ENCODE measurements around the gene HOXC9. TPM values are rescaled to one million over a fixed set of nuclear protein-coding genes. Genes with fewer than 3 reads are reported as not detected.

HOXC9 gene
- total and polyA plus RNA-seq, 2 of the 8 experiments (the other 6 are each of a cell fraction or from before 2014, with no cell fraction given) = not detected

DNA sequence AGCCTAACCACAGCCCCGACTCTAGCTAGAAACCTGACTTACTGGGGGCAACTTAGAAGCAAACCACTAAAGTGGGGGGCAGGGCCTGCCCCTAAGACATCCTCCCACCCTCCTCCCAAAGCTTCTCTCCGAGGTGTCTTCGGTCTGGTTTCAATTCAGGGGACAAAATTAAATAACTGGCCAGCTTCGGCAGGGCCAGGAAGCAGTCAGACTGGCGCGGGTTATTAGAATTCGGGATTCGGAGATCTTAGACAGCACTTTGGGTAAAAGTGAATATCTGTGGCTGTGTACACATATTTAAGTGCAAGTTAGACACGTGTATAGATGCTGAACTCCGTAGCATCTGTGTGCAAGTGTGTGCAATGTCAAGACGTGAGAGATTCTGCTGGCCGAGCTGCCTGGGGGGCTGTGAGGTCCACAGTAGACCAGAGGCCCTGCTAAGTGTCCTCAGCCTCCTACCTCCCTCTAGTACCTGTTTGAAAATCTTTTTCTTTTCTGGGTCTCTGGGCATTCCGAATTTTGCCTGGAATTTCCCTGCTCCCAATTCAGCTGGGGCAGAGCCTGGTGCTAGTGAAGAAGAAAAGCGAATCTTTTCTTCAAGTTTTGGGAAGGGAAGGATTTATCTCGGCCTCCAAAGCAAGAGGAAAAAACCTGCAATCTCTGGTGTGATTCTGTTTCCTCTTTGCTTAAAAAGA is 19.0 kb upstream of the HOXC9 start:
- Histone ChIP-seq H3K23ac (ENCODE audit: insufficient read length) (no peak overlapping the region), H3K18ac (ENCODE audit: extremely low read depth, low read length) (no peak overlapping the region), H3K23me2 (ENCODE audit: low read depth, low read length) (no peaks in the 10 kb centered on the region; the same call in 1 of the 2 replicates), H4K91ac (replicated peaks; ENCODE audit: insufficient read length, low read length) (no peak overlapping the region), H2BK12ac (ENCODE audit: low read depth, low read length) (no peak overlapping the region), H4K20me1 (replicated peaks in 1 of 2; ENCODE audit: control insufficient read depth in 1 of 2, insufficient read depth in 2 of 2, low read length in 2 of 2) (peaks cover 16 to 23% of the 10 kb centered on the region in 2 experiments), H3K27ac (ENCODE audit: low read depth, low read length) (no peak overlapping the region), H3K56ac (replicated peaks; ENCODE audit: insufficient read length, low read depth, low read length) (no peak overlapping the region), H3K4me3 (ENCODE audit: extremely low read depth in 1 of 4, insufficient read depth in 2 of 4, low read depth in 3 of 4, low read length in 4 of 4) (no peak overlapping the region), H3K14ac (ENCODE audit: insufficient read length) (no peak overlapping the region), H3K27me3 (replicated peaks in 1 of 4; ENCODE audit: control insufficient read depth in 3 of 4, extremely low read depth in 1 of 4, insufficient read depth in 3 of 4, low read length in 3 of 4) (peaks cover 91 to 99% (median 97%) of the 10 kb centered on the region in 4 experiments), H3K79me2 (ENCODE audit: control insufficient read depth in 1 of 2, insufficient read depth in 2 of 2, low read length in 2 of 2) (no peaks in the 10 kb centered on the region), H2BK5ac (ENCODE audit: low read depth, low read length) (no peak overlapping the region), H2BK20ac (ENCODE audit: low read length) (no peak overlapping the region), H3K4me1 (replicated peaks in 1 of 4; ENCODE audit: control insufficient read depth in 3 of 4, insufficient read depth in 4 of 4, low read length in 3 of 4) (peaks cover 0 to 6% (median 2%) of the 10 kb centered on the region in 4 experiments; a peak in 4 of 7 replicates), H3K4me2 (ENCODE audit: insufficient read depth in 1 of 2, low read depth in 2 of 2, low read length in 2 of 2) (no peak overlapping the region), H3K9me3 (ENCODE audit: insufficient read depth in 2 of 2, low read depth in 1 of 2, low read length in 1 of 2) (peaks cover 0 to 7% of the 10 kb centered on the region in 2 experiments; a peak in 1 of 4 replicates), H3K9ac (replicated peaks in 1 of 4; ENCODE audit: extremely low read depth in 1 of 4, low read depth in 3 of 4, low read length in 3 of 4) (no peak overlapping the region), H3K4ac (replicated peaks; ENCODE audit: insufficient read length, low read depth, low read length) (no peak overlapping the region), H3K36me3 (ENCODE audit: control insufficient read depth in 2 of 4, insufficient read depth in 4 of 4, low read length in 3 of 4) (peaks cover 0 to 6% (median 0%) of the 10 kb centered on the region in 4 experiments; a peak in 1 of 8 replicates), H2AK5ac (ENCODE audit: low read depth, low read length) (no peak overlapping the region), H3K79me1 (ENCODE audit: low read depth, low read length) (no peaks in the 10 kb centered on the region), H2BK15ac (ENCODE audit: low read length) (no peak overlapping the region), H2AFZ (ENCODE audit: low read length) (no peak overlapping the region), H2BK120ac (replicated peaks; ENCODE audit: low read depth, low read length) (no peak overlapping the region), H4K8ac (ENCODE audit: extremely low read depth, insufficient read depth, low read length) (no peak overlapping the region), H4K5ac (ENCODE audit: insufficient read length, low read depth, low read length) (no peak overlapping the region)
- TF ChIP-seq EZH2 (IDR thresholded peaks at IDR 0.05; ENCODE audit: low read depth, low read length, severe bottlenecking) (peak; percentile 50), SUZ12 (IDR thresholded peaks at IDR 0.05; ENCODE audit: low read length) (peak; percentile 45), RBBP5 (IDR thresholded peaks at IDR 0.05; ENCODE audit: borderline replicate concordance, low read depth, low read length) (no peak), RNF2 (IDR thresholded peaks at IDR 0.05; ENCODE audit: borderline replicate concordance, low read depth, low read length, missing control alignments, poor library complexity, severe bottlenecking) (peak; percentile 75)
- no peak for DNase-seq (ENCODE audit: low read depth in 1 of 2, low spot score in 2 of 2)
- FAIRE-seq = no peak
- POLR2A ChIA-PET (ENCODE audit: partially characterized antibody) = no interaction called here
- WGBS, 2 experiments (ENCODE audit: extremely low coverage in 1 of 2, insufficient coverage in 1 of 2, insufficient read length in 1 of 2, insufficient replicate concordance in 2 of 2, low coverage in 1 of 2, low lambda C conversion rate in 2 of 2, missing lambda C conversion rate in 1 of 2) = 38% methylated on average over 15 of the region's 15 CpGs; no CpG with 5 or more reads in 1 of the 2 experiments
- CTCF ChIA-PET (ENCODE audit: partially characterized antibody) = interaction anchor here (0.6 to 2.4 kb wide), 8 partner anchors 8 to 295 kb away, joined by 3 to 7 read pairs (median 3); no protein-coding TSS in a partner anchor
